Mucosa of rectum (tissue), 2 donors: Measurements from ENCODE around the gene HOTAIR.

Experiments
- H3K27ac ChIP-seq, 2 donors: one replicate each; pipeline ENCODE4 v1.7.0; 2013; ENCODE audit warnings: inconsistent platforms in 2 of 2, low read depth in 2 of 2, low read length in 2 of 2
- H3K27me3 ChIP-seq, 2 donors: one replicate each; pipeline ENCODE4 v1.7.0; 2013; ENCODE audit warnings: low read length in 2 of 2; ENCODE audit not compliant: control insufficient read depth in 2 of 2, insufficient read depth in 2 of 2
- H3K36me3 ChIP-seq, 2 donors: one replicate each; pipeline ENCODE4 v1.7.0; 2013; ENCODE audit warnings: low read length in 2 of 2; ENCODE audit not compliant: control insufficient read depth in 2 of 2, insufficient read depth in 2 of 2
- H3K4me1 ChIP-seq, 2 donors: one replicate each; pipeline ENCODE4 v1.7.0; 2013; ENCODE audit warnings: low read length in 2 of 2, mild to moderate bottlenecking in 1 of 2; ENCODE audit not compliant: control insufficient read depth in 2 of 2, insufficient read depth in 2 of 2
- H3K4me3 ChIP-seq, 2 donors: one replicate each; pipeline ENCODE4 v1.7.0; 2013; ENCODE audit warnings: low read length in 2 of 2
- H3K9ac ChIP-seq, 2 donors: one replicate each; pipeline ENCODE4 v1.7.0; 2013; ENCODE audit warnings: low read length in 2 of 2, low read depth in 1 of 2, mild to moderate bottlenecking in 1 of 2
- H3K9me3 ChIP-seq, 2 donors: one replicate each; pipeline ENCODE4 v1.7.0; 2013; ENCODE audit warnings: low read length in 2 of 2; ENCODE audit not compliant: control insufficient read depth in 2 of 2
- donor health status: healthy.
- donor health status: Normal muscosa, but diverticular disease.

Gene HOTAIR

DNA sequence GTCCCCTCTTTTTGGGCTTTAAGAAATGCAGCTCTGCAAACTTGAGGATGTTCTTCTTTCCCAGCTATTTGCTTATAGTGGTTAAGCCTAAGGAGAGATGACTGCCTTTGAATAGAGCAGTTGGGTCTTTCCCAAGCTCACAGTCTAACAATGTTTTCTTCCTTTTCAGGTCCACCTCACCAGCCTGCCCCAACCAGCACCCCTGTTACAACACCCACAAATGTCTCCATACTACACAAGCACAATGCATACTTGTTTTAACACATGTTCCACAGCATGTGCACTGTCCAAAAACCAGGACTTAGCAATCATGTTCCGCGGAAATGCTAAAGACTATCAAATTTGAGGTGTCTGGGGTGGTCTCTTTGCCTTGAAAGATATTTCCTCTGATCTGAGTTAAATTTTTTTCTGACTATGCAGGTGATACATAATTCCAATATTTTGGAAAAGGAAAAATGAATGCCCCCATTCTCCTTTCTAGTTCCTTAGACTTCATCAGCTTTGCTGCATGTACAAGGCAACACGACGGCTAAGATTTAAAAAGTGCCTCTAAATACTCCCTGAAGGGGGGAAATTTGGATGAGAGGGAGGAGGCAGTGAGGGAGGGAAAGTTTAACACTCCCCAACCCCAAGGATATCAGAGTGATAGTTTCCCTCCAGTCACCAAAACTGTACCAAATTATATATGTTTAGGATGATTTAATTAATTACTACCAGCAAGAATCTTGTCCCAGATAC lies 42.7 kb downstream of the HOTAIR start:
- H3K27ac ChIP-seq = no peak overlapping the region
- H3K9ac ChIP-seq = no peak overlapping the region
- no peaks in the 10 kb centered on the region for H3K9me3 ChIP-seq
- peaks cover 77 to 81% of the 10 kb centered on the region in 2 donors for H3K27me3 ChIP-seq
- no peak overlapping the region for H3K4me3 ChIP-seq
- H3K36me3 ChIP-seq = no peaks in the 10 kb centered on the region
- no peaks in the 10 kb centered on the region for H3K4me1 ChIP-seq

DNA sequence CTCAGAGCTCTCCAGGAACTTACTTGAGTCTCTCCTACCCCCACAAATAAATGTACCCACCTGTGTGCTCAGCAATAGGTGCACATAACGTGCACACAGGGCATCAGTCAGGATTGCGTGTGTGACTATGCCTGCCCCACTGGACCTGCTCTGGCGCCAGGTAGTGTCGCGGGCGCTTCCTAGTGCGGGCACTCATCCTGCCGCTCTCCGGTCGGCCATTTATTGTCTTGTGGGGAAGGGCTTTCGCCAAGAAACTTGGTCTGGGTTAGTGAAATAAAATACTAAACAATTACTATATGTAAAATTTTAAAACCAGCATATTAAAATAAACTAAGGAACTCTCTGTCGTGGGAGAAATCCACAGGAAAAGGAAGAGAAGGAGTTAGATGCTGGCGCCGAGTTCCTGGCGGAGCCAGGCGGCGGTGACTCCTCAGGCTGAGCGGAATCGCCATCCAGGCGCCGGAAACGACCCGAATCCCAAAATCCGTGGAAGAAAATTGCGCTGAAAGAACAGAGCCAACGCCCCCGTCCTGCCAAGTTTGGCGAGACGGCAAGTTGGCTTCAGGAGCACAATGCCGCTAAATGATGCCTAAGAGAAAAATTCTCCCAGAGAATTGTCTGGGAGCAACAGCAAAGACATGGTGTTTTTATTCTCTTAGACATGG lies 44.0 kb downstream of the HOTAIR start:
- Histone ChIP-seq H3K27me3 (peaks cover 79 to 84% of the 10 kb centered on the region in 2 donors), H3K9ac (no peak overlapping the region), H3K4me1 (no peaks in the 10 kb centered on the region), H3K36me3 (no peaks in the 10 kb centered on the region), H3K27ac (no peak overlapping the region), H3K4me3 (no peak overlapping the region), H3K9me3 (no peaks in the 10 kb centered on the region)

DNA sequence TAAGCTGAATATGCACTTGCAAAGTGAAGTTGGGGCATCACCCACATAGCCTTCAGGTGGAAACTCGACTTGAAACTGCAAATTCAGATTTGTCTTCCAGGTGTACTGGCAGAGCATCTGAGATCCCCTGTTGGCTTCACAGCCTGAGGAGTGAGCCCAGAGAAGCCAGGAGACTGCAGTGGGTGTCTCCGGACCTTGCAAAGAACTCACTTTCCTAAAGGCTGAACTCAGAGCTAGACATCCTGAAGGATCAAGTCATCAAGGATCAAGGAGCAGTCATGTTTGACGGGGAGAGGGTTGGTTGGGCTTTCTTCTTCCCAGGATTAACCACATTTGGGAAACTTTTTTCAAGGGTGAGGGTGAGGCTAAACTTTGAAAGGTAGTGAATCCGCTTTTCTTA lies 45.2 kb downstream of the HOTAIR start:
- H3K4me1 ChIP-seq = no peaks in the 10 kb centered on the region
- H3K9ac ChIP-seq = no peak overlapping the region
- H3K27me3 ChIP-seq = peaks cover 81 to 82% of the 10 kb centered on the region in 2 donors
- no peaks in the 10 kb centered on the region for H3K36me3 ChIP-seq
- no peak overlapping the region for H3K4me3 ChIP-seq
- no peak overlapping the region for H3K27ac ChIP-seq
- no peaks in the 10 kb centered on the region for H3K9me3 ChIP-seq

DNA sequence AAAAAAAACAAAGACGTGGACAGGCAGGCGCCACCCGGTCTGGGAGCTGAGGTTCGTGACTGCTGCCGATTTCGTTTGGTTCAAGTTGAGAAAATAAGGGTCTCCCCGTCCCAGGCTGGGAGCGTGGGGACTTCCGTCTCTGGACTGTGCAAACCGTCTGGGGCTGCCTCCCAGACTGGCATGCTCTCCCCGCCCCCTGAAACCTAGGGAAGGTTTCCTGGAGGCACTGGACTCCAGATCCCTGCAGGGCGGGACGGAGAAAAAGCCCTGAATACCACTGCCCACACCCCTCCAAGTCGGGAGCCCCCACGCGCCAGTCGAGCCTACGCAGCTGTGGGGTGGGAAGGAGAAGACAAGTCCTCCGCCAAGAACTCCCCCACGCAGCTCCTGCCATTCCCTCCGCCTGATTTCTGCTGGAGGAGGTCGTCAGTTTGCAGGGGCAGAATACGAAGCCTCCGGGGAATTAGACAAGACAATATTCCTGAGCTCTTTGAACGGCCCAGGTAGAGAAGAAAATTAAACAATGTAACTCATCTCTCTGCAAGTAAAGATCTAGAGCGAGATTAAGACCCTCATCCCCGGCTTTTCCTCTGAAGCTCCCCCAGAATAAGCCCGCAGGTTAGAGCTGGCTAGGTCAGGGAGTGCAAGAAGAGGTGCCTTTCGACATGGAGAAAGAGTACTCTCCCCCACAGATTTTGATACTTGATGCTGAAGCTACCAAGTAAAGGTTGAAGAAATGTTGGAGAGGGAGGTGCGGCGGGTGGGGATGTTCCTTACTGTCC lies 46.5 kb downstream of the HOTAIR start:
- no peaks in the 10 kb centered on the region for H3K36me3 ChIP-seq
- H3K4me3 ChIP-seq = no peak overlapping the region
- H3K9me3 ChIP-seq = no peaks in the 10 kb centered on the region
- H3K27ac ChIP-seq = no peak overlapping the region
- peaks cover 82 to 84% of the 10 kb centered on the region in 2 donors for H3K27me3 ChIP-seq
- H3K9ac ChIP-seq = no peak overlapping the region
- H3K4me1 ChIP-seq = no peaks in the 10 kb centered on the region

DNA sequence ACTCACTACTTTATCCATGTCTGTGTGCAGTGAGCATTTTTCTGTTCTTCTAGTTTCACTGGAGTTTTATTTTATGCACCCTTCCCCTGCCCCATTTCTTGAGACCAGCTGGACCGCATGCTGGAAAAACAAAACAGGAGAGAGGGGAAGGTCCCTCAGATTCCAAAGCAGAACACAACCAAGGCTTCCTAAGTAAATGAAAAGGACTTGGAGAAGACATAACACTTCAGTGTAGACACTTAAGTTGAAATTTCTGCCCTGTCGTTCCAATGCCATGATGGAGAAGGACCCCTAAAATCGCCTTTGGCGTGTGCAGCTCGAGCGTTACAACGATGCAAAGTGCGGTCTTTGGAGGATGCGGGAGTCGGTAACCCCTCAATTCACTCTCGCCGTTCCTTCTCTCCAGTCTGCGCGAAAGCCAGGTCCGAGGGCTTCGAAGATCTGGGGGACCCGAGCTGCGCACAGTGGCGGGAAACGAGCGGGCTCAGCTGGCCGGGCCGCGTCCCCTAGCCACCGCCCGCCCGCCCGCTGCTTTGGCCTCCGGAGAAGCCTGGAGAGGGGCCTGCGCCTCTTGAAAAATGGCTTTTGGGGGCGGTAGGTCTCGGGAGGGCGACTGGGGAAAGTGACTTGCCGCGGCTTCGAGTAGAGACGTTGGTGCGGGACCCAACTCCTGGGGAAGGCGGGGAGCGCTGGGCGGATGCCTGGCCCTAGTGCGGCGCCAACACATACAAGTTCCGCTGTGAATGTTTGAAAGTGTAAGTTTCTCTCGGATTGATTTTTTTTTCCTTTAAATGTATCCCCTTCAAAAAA lies 47.3 kb downstream of the HOTAIR start:
- H3K27ac ChIP-seq = no peak overlapping the region
- H3K36me3 ChIP-seq = no peaks in the 10 kb centered on the region
- H3K9me3 ChIP-seq = no peaks in the 10 kb centered on the region
- H3K27me3 ChIP-seq = peaks cover 77 to 85% of the 10 kb centered on the region in 2 donors
- no peak overlapping the region for H3K4me3 ChIP-seq
- H3K9ac ChIP-seq = no peak overlapping the region
- no peaks in the 10 kb centered on the region for H3K4me1 ChIP-seq

DNA sequence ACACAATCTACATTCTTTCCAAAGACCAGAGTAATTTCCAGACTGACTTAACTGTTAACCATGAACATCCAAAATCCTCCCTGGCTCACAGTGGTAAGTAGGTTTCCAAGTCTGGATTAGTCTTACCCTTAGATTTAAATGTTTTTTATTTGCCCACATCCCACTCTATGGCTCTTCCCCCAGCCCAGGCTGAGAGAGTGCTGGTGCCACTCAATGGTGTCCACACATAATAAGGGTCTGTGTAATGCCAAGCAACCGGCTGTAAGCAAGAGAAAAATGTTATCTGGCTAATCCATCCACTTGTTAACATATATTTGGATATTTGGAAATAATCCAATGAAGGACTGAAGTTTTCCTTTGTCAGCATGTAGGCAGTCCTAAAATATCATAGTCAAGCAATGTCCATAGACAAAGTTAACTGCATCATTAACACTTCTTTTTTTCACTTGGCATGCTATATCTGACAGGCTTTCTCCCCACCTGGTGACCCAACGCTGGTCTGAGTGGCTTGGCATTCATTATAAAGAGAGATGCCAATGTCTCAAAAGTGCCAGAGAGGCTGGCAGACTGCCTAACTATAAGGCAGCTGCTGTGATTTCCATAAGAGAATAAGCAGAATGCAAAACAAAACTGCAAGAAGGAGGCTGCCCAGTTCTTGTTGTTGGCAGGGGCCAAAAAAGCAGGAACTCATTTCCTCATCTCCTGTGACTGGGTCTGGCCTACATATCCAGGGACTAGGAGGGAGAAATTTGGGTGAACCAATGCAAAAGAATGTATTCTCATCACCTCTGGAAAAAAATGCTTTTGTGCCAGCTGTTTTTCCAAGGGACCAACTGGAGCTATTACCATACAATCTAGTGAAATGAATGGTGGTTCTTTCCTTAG lies 50.0 kb downstream of the HOTAIR start:
- Histone ChIP-seq H3K27ac (no peak overlapping the region), H3K4me1 (no peaks in the 10 kb centered on the region), H3K36me3 (no peaks in the 10 kb centered on the region), H3K27me3 (peaks cover 61 to 71% of the 10 kb centered on the region in 2 donors), H3K9ac (no peak overlapping the region), H3K9me3 (no peaks in the 10 kb centered on the region), H3K4me3 (no peak overlapping the region)

DNA sequence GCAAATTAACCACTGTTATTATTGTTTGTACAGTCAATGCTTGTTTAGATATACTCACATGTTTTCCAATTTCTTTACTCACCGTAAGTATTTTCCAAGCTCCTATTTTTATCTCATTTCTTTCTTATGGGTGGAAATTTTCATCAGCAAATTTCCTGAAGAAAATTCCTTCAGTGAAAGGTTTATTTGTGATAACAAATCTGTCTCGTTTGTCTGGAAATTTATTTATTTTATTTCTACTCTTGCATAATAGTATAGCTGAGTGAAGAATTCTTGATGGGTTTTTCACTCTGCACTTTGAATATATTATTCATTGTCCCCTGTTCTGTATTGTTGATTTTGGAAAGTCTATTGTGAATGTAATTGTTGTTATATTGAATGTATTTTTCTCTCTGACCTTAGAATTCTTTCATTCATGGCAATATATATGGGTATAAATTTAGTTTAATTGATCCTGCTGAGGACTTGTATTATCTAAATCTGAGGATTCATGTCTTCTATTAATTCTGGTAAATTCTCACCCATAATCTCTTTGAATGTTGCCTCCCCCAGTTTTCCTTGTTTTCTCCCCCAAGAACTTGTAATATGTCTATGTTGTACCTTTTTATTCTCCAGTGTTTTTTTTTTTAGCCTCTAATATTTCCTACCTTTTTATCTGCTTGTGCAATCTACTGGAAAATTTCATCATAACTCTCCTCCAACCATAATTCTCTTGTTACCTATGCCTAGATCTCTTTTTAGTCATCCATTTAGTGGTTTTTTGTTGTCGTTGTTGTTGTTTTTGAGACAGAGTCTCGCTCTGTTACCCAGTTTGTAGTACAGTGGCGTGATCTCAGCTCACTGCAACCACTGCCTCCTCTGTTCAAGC lies 57.7 kb downstream of the HOTAIR start:
- peaks cover 14 to 18% of the 10 kb centered on the region in 2 donors for H3K27me3 ChIP-seq
- H3K4me1 ChIP-seq = no peaks in the 10 kb centered on the region
- no peak overlapping the region for H3K27ac ChIP-seq
- no peak overlapping the region for H3K9ac ChIP-seq
- no peak overlapping the region for H3K4me3 ChIP-seq
- no peaks in the 10 kb centered on the region for H3K9me3 ChIP-seq
- H3K36me3 ChIP-seq = no peaks in the 10 kb centered on the region
